SU-DHL-6 (cell line): ENCODE measurements around the gene PTCH2.
"Not testable (repeated sequence)": the region's sequence is repeated elsewhere in the genome, so short reads cannot be mapped to it uniquely, and the experiment has no call there.

Source experiments
- CTCF ChIP-seq: fragments of 200-600 bp; sonication (generic); IDR thresholded peaks from one replicate; pipeline ENCODE4 v1.5.1; 2017; ENCODE audit warnings: antibody characterized with exemption, mild to moderate bottlenecking, low read length, moderate library complexity; ENCODE audit not compliant: insufficient read depth, poor library complexity, severe bottlenecking
- EZH2phosphoT487 ChIP-seq: fragments of 200-600 bp; sonication (generic), shearing (Covaris generic); conservative IDR thresholded peaks from 2 replicates; pipeline ENCODE4 v1.6.1; 2018; ENCODE audit warnings: mild to moderate bottlenecking, antibody characterized with exemption, low read length, moderate library complexity, mixed read lengths

- not testable (repeated sequence) for TF ChIP-seq EZH2phosphoT487, CTCF
Observed at GRCh38 chr1:44824392-44824791, 18.7 kb downstream of the PTCH2 start.
